DOHH2 (cell line): ENCODE data around the gene TMEM164.

Experiments
- CTCF ChIP-seq: fragments of 200-600 bp; sonication (generic); IDR thresholded peaks from one replicate; pipeline ENCODE4 v1.5.1; 2014; ENCODE audit warnings: antibody characterized with exemption, mild to moderate bottlenecking, low read depth, low read length; ENCODE audit not compliant: poor library complexity, severe bottlenecking
- EZH2phosphoT487 ChIP-seq: fragments of 200-600 bp; sonication (generic); IDR thresholded peaks from 2 replicates; pipeline ENCODE4 v1.6.1; 2017; ENCODE audit warnings: borderline replicate concordance, mild to moderate bottlenecking, antibody characterized with exemption, low read length, moderate library complexity, mixed read lengths

- TF ChIP-seq CTCF (no peak), EZH2phosphoT487 (no peak)
Observed at GRCh38 chrX:110046971-110047370, 44.1 kb downstream of the TMEM164 start.
